Suppressor macrophage treated with lipopolysaccharide for 4 hours (primary cell): ENCODE measurements around the gene ABCA1.

Experiments used
- DNase-seq: peaks from one replicate; pipeline ENCODE4 v3.0.0-alpha.2; 2020

Gene ABCA1

GRCh38 chr9:104927912-104928740 is at the start of gene ABCA1:
ABCA1 (minus strand) TSS chr9:104928155; CDS start chr9:104903679, 24,476 bp downstream.
- peak; percentile 97 for DNase-seq

GRCh38 chr9:104977580-104977979 is 49.6 kb upstream of the ABCA1 start:
- DNase-seq, result no peak

GRCh38 chr9:104977168-104977567 is 49.2 kb upstream of the ABCA1 start:
- no peak for DNase-seq

GRCh38 chr9:104975966-104976595 is 48.1 kb upstream of the ABCA1 start:
- DNase-seq, result peak; percentile 43

GRCh38 chr9:104974053-104974962 is 46.4 kb upstream of the ABCA1 start:
- DNase-seq, result peak; percentile 43

GRCh38 chr9:104972242-104972866 is 44.4 kb upstream of the ABCA1 start:
- no peak for DNase-seq

GRCh38 chr9:104971511-104971910 is 43.6 kb upstream of the ABCA1 start:
- no peak for DNase-seq

GRCh38 chr9:104970271-104970987 is 42.5 kb upstream of the ABCA1 start:
- no peak for DNase-seq

GRCh38 chr9:104969116-104969515 is 41.2 kb upstream of the ABCA1 start:
- no peak for DNase-seq

- DNase-seq, result peak; percentile 94
These were observed 40.3 kb upstream of the ABCA1 start for GRCh38 chr9:104968025-104968982.

GRCh38 chr9:104963076-104963475 is 35.1 kb upstream of the ABCA1 start:
- DNase-seq, result no peak

GRCh38 chr9:104961701-104962359 is 33.9 kb upstream of the ABCA1 start:
- DNase-seq, result no peak

GRCh38 chr9:104961238-104961637 is 33.3 kb upstream of the ABCA1 start:
- DNase-seq, result peak; percentile 95

- DNase-seq, result no peak
These were observed 32.7 kb upstream of the ABCA1 start for GRCh38 chr9:104960662-104961061.

GRCh38 chr9:104958751-104959150 is 30.8 kb upstream of the ABCA1 start:
- peak; percentile 71 for DNase-seq

GRCh38 chr9:104958006-104958405 is 30.1 kb upstream of the ABCA1 start:
- peak; percentile 65 for DNase-seq

GRCh38 chr9:104951487-104951886 is 23.5 kb upstream of the ABCA1 start:
- DNase-seq, result no peak

GRCh38 chr9:104950838-104951237 is 22.9 kb upstream of the ABCA1 start:
- peak; percentile 60 for DNase-seq

GRCh38 chr9:104948277-104948676 is 20.3 kb upstream of the ABCA1 start:
- DNase-seq, result no peak

GRCh38 chr9:104944871-104945270 is 16.9 kb upstream of the ABCA1 start:
- DNase-seq, result no peak
